GM23338 (cell line): ENCODE measurements around the gene REX1BD. TPM values are rescaled to one million over a fixed set of nuclear protein-coding genes. Genes with fewer than 3 reads are reported as not detected.

ENCODE experiments used
- ATAC-seq: fragments of 200-7000 bp; cut with Tn5 transposase; 3 replicates; pipeline ENCODE4 v1.9.1; 2020
- DNase-seq: peaks from one replicate; pipeline ENCODE4 v3.0.0-alpha.2; 2015; ENCODE audit warnings: low spot score
- H2AFZ ChIP-seq: fragments of 200-600 bp; sonication (generic); 2 replicates; pipeline ENCODE4 v1.8.0; 2016; ENCODE audit warnings: antibody characterized with exemption, mild to moderate bottlenecking, moderate library complexity
- H3F3A ChIP-seq: fragments of 200-600 bp; sonication (generic); replicated peaks from 2 replicates; pipeline ENCODE4 v1.8.0; 2017; ENCODE audit warnings: antibody characterized with exemption, mixed run types, low read depth
- H3K27ac ChIP-seq: fragments of 200-600 bp; sonication (generic); 2 replicates; pipeline ENCODE4 v1.6.1; 2016; ENCODE audit warnings: low read depth
- H3K27me3 ChIP-seq: fragments of 200-600 bp; sonication (generic); 2 replicates; pipeline ENCODE4 v1.8.0; 2016; ENCODE audit warnings: mild to moderate bottlenecking, mixed run types, moderate library complexity; ENCODE audit not compliant: insufficient read depth
- H3K36me3 ChIP-seq: fragments of 200-600 bp; sonication (generic); 2 replicates; pipeline ENCODE4 v1.8.0; 2016; ENCODE audit warnings: mild to moderate bottlenecking; ENCODE audit not compliant: insufficient read depth
- H3K4me1 ChIP-seq: fragments of 200-600 bp; sonication (generic); 2 replicates; pipeline ENCODE4 v1.8.0; 2016; ENCODE audit warnings: mild to moderate bottlenecking, moderate library complexity; ENCODE audit not compliant: insufficient read depth
- H3K4me2 ChIP-seq: fragments of 200-600 bp; sonication (generic); 2 replicates; pipeline ENCODE4 v1.7.1; 2017; ENCODE audit warnings: mixed run types
- H3K4me3 ChIP-seq: fragments of 200-600 bp; sonication (generic); 2 replicates; pipeline ENCODE4 v1.6.1; 2016; ENCODE audit warnings: mixed run types
- H3K79me2 ChIP-seq: fragments of 200-600 bp; sonication (generic); replicated peaks from 2 replicates; pipeline ENCODE4 v1.8.0; 2017; ENCODE audit warnings: mild to moderate bottlenecking; ENCODE audit not compliant: insufficient read depth
- H3K9me2 ChIP-seq: fragments of 200-600 bp; sonication (generic); 2 replicates; pipeline ENCODE4 v1.8.0; 2017; ENCODE audit not compliant: insufficient read depth
- H4K20me1 ChIP-seq: fragments of 200-600 bp; sonication (generic); replicated peaks from 2 replicates; pipeline ENCODE4 v1.8.0; 2017; ENCODE audit warnings: mild to moderate bottlenecking; ENCODE audit not compliant: insufficient read depth
- H3K27ac Mint-ChIP-seq: 2 replicates; pipeline ENCODE4 v1.8.0; 2020; ENCODE audit warnings: inconsistent platforms, mild to moderate bottlenecking, moderate library complexity, mixed read lengths
- H3K27me3 Mint-ChIP-seq: 3 replicates; pipeline ENCODE4 v1.8.0; 2022; ENCODE audit warnings: low read depth, mild to moderate bottlenecking, moderate library complexity, mixed read lengths, inconsistent platforms; ENCODE audit not compliant: insufficient read depth, poor library complexity
- H3K36me3 Mint-ChIP-seq: 3 replicates; pipeline ENCODE4 v1.8.0; 2021; ENCODE audit warnings: low read depth, mild to moderate bottlenecking, inconsistent platforms, moderate library complexity, mixed read lengths
- H3K4me1 Mint-ChIP-seq: 3 replicates; pipeline ENCODE4 v1.8.0; 2020; ENCODE audit warnings: mild to moderate bottlenecking, inconsistent platforms, mixed read lengths
- H3K4me3 Mint-ChIP-seq: 3 replicates; pipeline ENCODE4 v1.8.0; 2021; ENCODE audit warnings: moderate library complexity, mild to moderate bottlenecking, inconsistent platforms, mixed read lengths
- H3K9me3 Mint-ChIP-seq: 3 replicates; pipeline ENCODE4 v1.8.0; 2020; ENCODE audit warnings: moderate library complexity, mild to moderate bottlenecking, inconsistent platforms, mixed read lengths
- CREB1 ChIP-seq: fragments of 250-450 bp; sonication (Bioruptor Pico); IDR thresholded peaks from 2 replicates; pipeline ENCODE4 v1.5.0; 2020; ENCODE audit warnings: low read depth, mild to moderate bottlenecking, moderate library complexity
- EZH2 ChIP-seq: fragments of 200-600 bp; sonication (generic); IDR thresholded peaks from one replicate; pipeline ENCODE4 v1.8.0; 2017; ENCODE audit warnings: antibody characterized with exemption, mild to moderate bottlenecking, low read depth; ENCODE audit not compliant: unreplicated experiment
- EZH2phosphoT487 ChIP-seq: fragments of 200-600 bp; sonication (generic); IDR thresholded peaks from one replicate; pipeline ENCODE4 v1.8.1; 2018; ENCODE audit warnings: antibody characterized with exemption; ENCODE audit not compliant: unreplicated experiment
- JUNB ChIP-seq: IDR thresholded peaks from one replicate; pipeline ENCODE4 v1.6.1; 2016; ENCODE audit warnings: antibody characterized with exemption; ENCODE audit not compliant: unreplicated experiment
- POLR2AphosphoS5 ChIP-seq: IDR thresholded peaks from 2 replicates; pipeline ENCODE4 v1.6.1; 2016; ENCODE audit warnings: antibody characterized with exemption, low read depth
- STAT1 ChIP-seq: IDR thresholded peaks from one replicate; pipeline ENCODE4 v1.6.1; 2016; ENCODE audit warnings: antibody characterized with exemption; ENCODE audit not compliant: unreplicated experiment
- ZNF114 ChIP-seq: fragments of 250-450 bp; sonication (Bioruptor Pico); IDR thresholded peaks from 2 replicates; pipeline ENCODE4 v1.5.0; 2020; ENCODE audit warnings: mild to moderate bottlenecking, moderate library complexity
- ZNF331 ChIP-seq: fragments of 250-450 bp; sonication (Bioruptor Pico); IDR thresholded peaks from 2 replicates; pipeline ENCODE4 v1.5.0; 2020; ENCODE audit warnings: low read depth, mild to moderate bottlenecking, moderate library complexity
- polyA plus RNA-seq: library from polyadenylated mRNA; unstranded; fragments of >200 nt; fragmentation: Nextera tagmentation; extraction: Ambion mirVana; gene quantifications from 2 replicates; pipeline ENCODE4 v1.2.1, GENCODE V29; 2016
- total RNA-seq: library from RNA; depleted of rRNA; stranded (reverse); fragments of >200 nt; shearing (Covaris generic); gene quantifications from 2 replicates; pipeline ENCODE4 v1.2.3, GENCODE V29; 2014
- TF ChIP-seq, protein P1 (sequence below): IDR thresholded peaks from 2 replicates; pipeline ENCODE4 v1.6.1; 2016; ENCODE audit warnings: antibody characterized with exemption
- TF ChIP-seq, protein P2 (sequence below): IDR thresholded peaks from one replicate; pipeline ENCODE4 v1.6.1; 2018; ENCODE audit warnings: antibody characterized with exemption; ENCODE audit not compliant: unreplicated experiment
- TF ChIP-seq, protein P3 (sequence below), 2 experiments: fragments of 200-600 bp in 1 of 2; sonication (generic) in 1 of 2; conservative IDR thresholded peaks; 2 replicates each; pipeline versions ENCODE4 v1.5.1 to v1.6.1; 2016 to 2017; ENCODE audit warnings: antibody characterized with exemption in 2 of 2, low read depth in 2 of 2, mild to moderate bottlenecking in 2 of 2, moderate library complexity in 1 of 2

Gene REX1BD
- total and polyA plus RNA-seq, 2 experiments from 2014 or later: 124 to 138 TPM

DNA sequence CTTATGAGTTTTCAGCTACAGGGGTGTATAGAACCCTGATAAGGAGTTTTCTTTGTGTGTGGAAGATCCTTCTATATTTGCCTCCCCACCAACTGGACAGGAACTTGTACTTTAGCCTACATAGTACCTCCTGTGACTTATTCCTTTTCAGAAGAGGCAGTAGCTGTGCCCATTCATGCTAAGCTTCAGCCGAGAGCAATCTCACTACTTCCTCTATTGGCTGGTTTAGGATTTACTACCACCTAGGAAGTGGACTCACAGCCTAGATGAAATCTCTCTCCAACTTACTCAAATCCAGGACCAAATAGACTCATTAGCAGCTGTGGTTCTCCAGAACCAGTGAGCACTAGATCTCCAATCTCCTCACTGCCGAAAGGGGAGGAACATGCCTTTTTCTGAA, 2.3 kb upstream of the REX1BD start:
- H3K4me1 ChIP-seq: peaks cover 7% of the 10 kb centered on the region; the same call in 1 of the 2 replicates
- H3F3A ChIP-seq: peaks cover 14% of the 10 kb centered on the region
- H4K20me1 ChIP-seq: no peaks in the 10 kb centered on the region; the same call in 1 of the 2 replicates
- Mint-ChIP-seq H3K27ac (no peak overlapping the region), H3K9me3 (0 out of 3 replicates have a peak, but pooled peaks cover 4% of the 10 kb centered on the region), H3K27me3 (peaks cover 35% of the 10 kb centered on the region), H3K4me3 (no peak overlapping the region), H3K36me3 (peaks cover 10% of the 10 kb centered on the region), H3K4me1 (peaks cover 15% of the 10 kb centered on the region)
- H3K27me3 ChIP-seq: no peaks in the 10 kb centered on the region
- no peak for ATAC-seq
- TF ChIP-seq EZH2phosphoT487: no peak
- no peak for TF ChIP-seq ZNF331 (CRISPR knock-in tag)
- TF ChIP-seq CREB1 (CRISPR knock-in tag): no peak
- TF ChIP-seq JUNB: no peak
- TF ChIP-seq, protein P1, sequence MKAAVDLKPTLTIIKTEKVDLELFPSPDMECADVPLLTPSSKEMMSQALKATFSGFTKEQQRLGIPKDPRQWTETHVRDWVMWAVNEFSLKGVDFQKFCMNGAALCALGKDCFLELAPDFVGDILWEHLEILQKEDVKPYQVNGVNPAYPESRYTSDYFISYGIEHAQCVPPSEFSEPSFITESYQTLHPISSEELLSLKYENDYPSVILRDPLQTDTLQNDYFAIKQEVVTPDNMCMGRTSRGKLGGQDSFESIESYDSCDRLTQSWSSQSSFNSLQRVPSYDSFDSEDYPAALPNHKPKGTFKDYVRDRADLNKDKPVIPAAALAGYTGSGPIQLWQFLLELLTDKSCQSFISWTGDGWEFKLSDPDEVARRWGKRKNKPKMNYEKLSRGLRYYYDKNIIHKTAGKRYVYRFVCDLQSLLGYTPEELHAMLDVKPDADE: no peak
- no peak for TF ChIP-seq EZH2
- TF ChIP-seq, protein P2, sequence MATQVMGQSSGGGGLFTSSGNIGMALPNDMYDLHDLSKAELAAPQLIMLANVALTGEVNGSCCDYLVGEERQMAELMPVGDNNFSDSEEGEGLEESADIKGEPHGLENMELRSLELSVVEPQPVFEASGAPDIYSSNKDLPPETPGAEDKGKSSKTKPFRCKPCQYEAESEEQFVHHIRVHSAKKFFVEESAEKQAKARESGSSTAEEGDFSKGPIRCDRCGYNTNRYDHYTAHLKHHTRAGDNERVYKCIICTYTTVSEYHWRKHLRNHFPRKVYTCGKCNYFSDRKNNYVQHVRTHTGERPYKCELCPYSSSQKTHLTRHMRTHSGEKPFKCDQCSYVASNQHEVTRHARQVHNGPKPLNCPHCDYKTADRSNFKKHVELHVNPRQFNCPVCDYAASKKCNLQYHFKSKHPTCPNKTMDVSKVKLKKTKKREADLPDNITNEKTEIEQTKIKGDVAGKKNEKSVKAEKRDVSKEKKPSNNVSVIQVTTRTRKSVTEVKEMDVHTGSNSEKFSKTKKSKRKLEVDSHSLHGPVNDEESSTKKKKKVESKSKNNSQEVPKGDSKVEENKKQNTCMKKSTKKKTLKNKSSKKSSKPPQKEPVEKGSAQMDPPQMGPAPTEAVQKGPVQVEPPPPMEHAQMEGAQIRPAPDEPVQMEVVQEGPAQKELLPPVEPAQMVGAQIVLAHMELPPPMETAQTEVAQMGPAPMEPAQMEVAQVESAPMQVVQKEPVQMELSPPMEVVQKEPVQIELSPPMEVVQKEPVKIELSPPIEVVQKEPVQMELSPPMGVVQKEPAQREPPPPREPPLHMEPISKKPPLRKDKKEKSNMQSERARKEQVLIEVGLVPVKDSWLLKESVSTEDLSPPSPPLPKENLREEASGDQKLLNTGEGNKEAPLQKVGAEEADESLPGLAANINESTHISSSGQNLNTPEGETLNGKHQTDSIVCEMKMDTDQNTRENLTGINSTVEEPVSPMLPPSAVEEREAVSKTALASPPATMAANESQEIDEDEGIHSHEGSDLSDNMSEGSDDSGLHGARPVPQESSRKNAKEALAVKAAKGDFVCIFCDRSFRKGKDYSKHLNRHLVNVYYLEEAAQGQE: no peak
- TF ChIP-seq, protein P3, sequence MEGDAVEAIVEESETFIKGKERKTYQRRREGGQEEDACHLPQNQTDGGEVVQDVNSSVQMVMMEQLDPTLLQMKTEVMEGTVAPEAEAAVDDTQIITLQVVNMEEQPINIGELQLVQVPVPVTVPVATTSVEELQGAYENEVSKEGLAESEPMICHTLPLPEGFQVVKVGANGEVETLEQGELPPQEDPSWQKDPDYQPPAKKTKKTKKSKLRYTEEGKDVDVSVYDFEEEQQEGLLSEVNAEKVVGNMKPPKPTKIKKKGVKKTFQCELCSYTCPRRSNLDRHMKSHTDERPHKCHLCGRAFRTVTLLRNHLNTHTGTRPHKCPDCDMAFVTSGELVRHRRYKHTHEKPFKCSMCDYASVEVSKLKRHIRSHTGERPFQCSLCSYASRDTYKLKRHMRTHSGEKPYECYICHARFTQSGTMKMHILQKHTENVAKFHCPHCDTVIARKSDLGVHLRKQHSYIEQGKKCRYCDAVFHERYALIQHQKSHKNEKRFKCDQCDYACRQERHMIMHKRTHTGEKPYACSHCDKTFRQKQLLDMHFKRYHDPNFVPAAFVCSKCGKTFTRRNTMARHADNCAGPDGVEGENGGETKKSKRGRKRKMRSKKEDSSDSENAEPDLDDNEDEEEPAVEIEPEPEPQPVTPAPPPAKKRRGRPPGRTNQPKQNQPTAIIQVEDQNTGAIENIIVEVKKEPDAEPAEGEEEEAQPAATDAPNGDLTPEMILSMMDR (conservative IDR thresholded peaks at IDR 0.05; ENCODE audit: low read depth in 2 of 2): no peak
- TF ChIP-seq STAT1: no peak
- TF ChIP-seq ZNF114 (CRISPR knock-in tag): no peak
- TF ChIP-seq POLR2AphosphoS5: no peak
- peaks cover 3% of the 10 kb centered on the region; the same call in 1 of the 2 replicates for H3K79me2 ChIP-seq
- H3K4me2 ChIP-seq: no peak overlapping the region
- H3K27ac ChIP-seq: no peak overlapping the region
- no peaks in the 10 kb centered on the region for H3K9me2 ChIP-seq
- H2AFZ ChIP-seq: no peak overlapping the region
- no peak for DNase-seq
- H3K4me3 ChIP-seq: no peak overlapping the region
- H3K36me3 ChIP-seq: no peaks in the 10 kb centered on the region
